HCT116 (cell line): ENCODE measurements around the gene GPS1. TPM values are rescaled to one million over a fixed set of nuclear protein-coding genes. Genes with fewer than 3 reads are reported as not detected.

ENCODE experiments used
- ATAC-seq: fragments of 200-7000 bp; cut with Tn5 transposase; 2 replicates; pipeline ENCODE4 v1.9.1; 2020; ENCODE audit warnings: mild to moderate bottlenecking, moderate library complexity
- BruUV-seq: library from RNA; stranded (reverse); fragments of 400-500 nt; replicated peaks from 2 replicates; lab custom pipeline; 2021; lab: Mats Ljungman, UMichigan
- CTCF ChIA-PET: fragments of 300-600 bp; sonication (Branson Sonifier 250); formaldehyde crosslinking; loops from one replicate; lab custom pipeline; 2021; ENCODE audit warnings: antibody characterized with exemption; lab: Charles Lee
- POLR2A ChIA-PET: fragments of 300-600, 350-600 bp; sonication (Branson Sonifier 250); formaldehyde crosslinking; loops from one replicate; lab custom pipeline; 2021; ENCODE audit warnings: antibody characterized with exemption; lab: Charles Lee
- RAD21 ChIA-PET, 2 experiments: fragments of 300-600 bp; sonication (Branson Sonifier 250); formaldehyde crosslinking; loops; one replicate each; lab custom pipeline; 2023; ENCODE audit warnings: low total read pairs in 2 of 2; ENCODE audit not compliant: uncharacterized antibody in 2 of 2, unreplicated experiment in 2 of 2, low non-redundant PET in 1 of 2; lab: Charles Lee
- DNase-seq: peaks from one replicate; pipeline ENCODE4 v3.0.0-alpha.2; 2010; ENCODE audit warnings: low read depth, low spot score
- H2AFZ ChIP-seq: fragments of 200-600 bp; shearing (Covaris generic), sonication (generic); 2 replicates; pipeline ENCODE4 v1.6.1; 2017; ENCODE audit warnings: low read depth, mixed run types, mixed read lengths, antibody characterized with exemption, low read length; ENCODE audit not compliant: poor library complexity, severe bottlenecking
- H3K27ac ChIP-seq: 2 replicates; pipeline ENCODE4 v1.5.1; 2012; ENCODE audit warnings: low read depth, low read length
- H3K27me3 ChIP-seq: fragments of 200-600 bp; sonication (generic); 2 replicates; pipeline ENCODE4 v1.6.1; 2016; ENCODE audit warnings: mixed run types, low read length, mixed read lengths; ENCODE audit not compliant: insufficient read depth
- H3K36me3 ChIP-seq, 2 experiments: fragments of 200-500 bp in 1 of 2; fragments of 200-600 bp in 1 of 2; sonication (Bioruptor generic) in 1 of 2; sonication (generic) in 1 of 2; 2 replicates each; pipeline versions ENCODE4 v1.5.1 to v1.6.1; 2014 to 2016; ENCODE audit warnings: low read length in 2 of 2, inconsistent platforms in 1 of 2, mixed read lengths in 1 of 2, mixed run types in 1 of 2; ENCODE audit not compliant: insufficient read depth in 2 of 2, control insufficient read depth in 1 of 2
- H3K4me1 ChIP-seq, 2 experiments: fragments of 200-600 bp in 1 of 2; sonication (generic) in 1 of 2; 2 replicates each; pipeline versions ENCODE4 v1.5.1 to v1.6.1; 2012 to 2017; ENCODE audit warnings: low read length in 2 of 2, inconsistent platforms in 1 of 2, mild to moderate bottlenecking in 1 of 2, mixed read lengths in 1 of 2, mixed run types in 1 of 2, moderate library complexity in 1 of 2; ENCODE audit not compliant: insufficient read depth in 2 of 2, control insufficient read depth in 1 of 2
- H3K4me2 ChIP-seq: fragments of 200-600 bp; sonication (generic); 2 replicates; pipeline ENCODE4 v1.6.1; 2017; ENCODE audit warnings: mixed run types, low read length, mixed read lengths
- H3K4me3 ChIP-seq, 2 experiments: fragments of 200-600 bp in 1 of 2; sonication (generic) in 1 of 2; replicated peaks in 1 of 2; 2 replicates each; pipeline ENCODE4 v1.5.1; 2011 to 2016; ENCODE audit warnings: low read length in 2 of 2, control low read depth in 1 of 2, low read depth in 1 of 2, mild to moderate bottlenecking in 1 of 2, mixed read lengths in 1 of 2, mixed run types in 1 of 2
- H3K79me2 ChIP-seq: fragments of 200-600 bp; sonication (generic); 2 replicates; pipeline ENCODE4 v1.6.1; 2017; ENCODE audit warnings: mild to moderate bottlenecking, mixed run types, low read length, moderate library complexity, mixed read lengths; ENCODE audit not compliant: insufficient read depth
- H3K9ac ChIP-seq: fragments of 200-600 bp; sonication (generic); 2 replicates; pipeline ENCODE4 v1.6.1; 2016; ENCODE audit warnings: low read length, mixed read lengths
- H3K9me2 ChIP-seq: fragments of 200-600 bp; sonication (generic), shearing (Covaris generic); 2 replicates; pipeline ENCODE4 v1.6.1; 2017; ENCODE audit warnings: mixed run types, mild to moderate bottlenecking, moderate library complexity; ENCODE audit not compliant: insufficient read depth
- H3K9me3 ChIP-seq, 2 experiments: fragments of 200-500 bp in 1 of 2; fragments of 200-600 bp in 1 of 2; sonication (Bioruptor generic) in 1 of 2; sonication (generic) in 1 of 2; 2 replicates each; pipeline ENCODE4 v1.6.1; 2014 to 2017; ENCODE audit warnings: low read length in 2 of 2, mixed read lengths in 2 of 2, inconsistent platforms in 1 of 2, low read depth in 1 of 2, mild to moderate bottlenecking in 1 of 2, mixed run types in 1 of 2, moderate library complexity in 1 of 2; ENCODE audit not compliant: control insufficient read depth in 1 of 2, insufficient read depth in 1 of 2
- H4K20me1 ChIP-seq: fragments of 200-600 bp; sonication (generic), shearing (Covaris generic); 2 replicates; pipeline ENCODE4 v1.6.1; 2017; ENCODE audit warnings: mixed run types, mild to moderate bottlenecking, moderate library complexity; ENCODE audit not compliant: insufficient read depth
- CBX3 ChIP-seq: IDR thresholded peaks from 2 replicates; pipeline ENCODE4 v1.6.1; 2012; ENCODE audit warnings: low read depth
- CEBPB ChIP-seq: IDR thresholded peaks from 2 replicates; pipeline ENCODE4 v1.6.1; 2012; ENCODE audit warnings: low read depth
- EGR1 ChIP-seq: IDR thresholded peaks from 2 replicates; pipeline ENCODE4 v1.6.1; 2012; ENCODE audit warnings: low read depth
- EZH2 ChIP-seq: fragments of 200-600 bp; sonication (generic); IDR thresholded peaks from 2 replicates; pipeline ENCODE4 v1.6.1; 2017; ENCODE audit warnings: antibody characterized with exemption, mixed run types
- POLR2AphosphoS5 ChIP-seq: IDR thresholded peaks from 2 replicates; pipeline ENCODE4 v1.6.1; 2011; ENCODE audit warnings: mild to moderate bottlenecking, low read depth, low read length, moderate library complexity
- RAD21 ChIP-seq: IDR thresholded peaks from 2 replicates; pipeline ENCODE4 v1.6.1; 2012; ENCODE audit warnings: low read depth, mild to moderate bottlenecking
- SIN3A ChIP-seq: IDR thresholded peaks from 2 replicates; pipeline ENCODE4 v1.6.1; 2012; ENCODE audit warnings: low read depth
- TCF7L2 ChIP-seq: IDR thresholded peaks from 2 replicates; pipeline ENCODE4 v1.7.0; 2011; ENCODE audit warnings: borderline replicate concordance, inconsistent platforms; ENCODE audit not compliant: insufficient read depth, insufficient read length; ENCODE audit errors: extremely low read depth
- ZFX ChIP-seq: fragments of 450-650 bp; IDR thresholded peaks from 2 replicates; pipeline ENCODE4 v1.6.1; 2017
- intact Hi-C: fragments of 100-400 bp; cut with micrococcal nuclease; formaldehyde crosslinking; loops from 2 replicates; pipeline ENCODE4 v1.10.0; 2022
- total RNA-seq: library from RNA; stranded (reverse); gene quantifications from one replicate; pipeline ENCODE4 v1.2.1, GENCODE V29; 2021; ENCODE audit not compliant: unreplicated experiment
- TF ChIP-seq, protein P1 (sequence below): IDR thresholded peaks from 2 replicates; pipeline ENCODE4 v1.6.1; 2012

Gene GPS1
- total RNA-seq, 1 experiment from 2014 or later: 205 TPM

DNA sequence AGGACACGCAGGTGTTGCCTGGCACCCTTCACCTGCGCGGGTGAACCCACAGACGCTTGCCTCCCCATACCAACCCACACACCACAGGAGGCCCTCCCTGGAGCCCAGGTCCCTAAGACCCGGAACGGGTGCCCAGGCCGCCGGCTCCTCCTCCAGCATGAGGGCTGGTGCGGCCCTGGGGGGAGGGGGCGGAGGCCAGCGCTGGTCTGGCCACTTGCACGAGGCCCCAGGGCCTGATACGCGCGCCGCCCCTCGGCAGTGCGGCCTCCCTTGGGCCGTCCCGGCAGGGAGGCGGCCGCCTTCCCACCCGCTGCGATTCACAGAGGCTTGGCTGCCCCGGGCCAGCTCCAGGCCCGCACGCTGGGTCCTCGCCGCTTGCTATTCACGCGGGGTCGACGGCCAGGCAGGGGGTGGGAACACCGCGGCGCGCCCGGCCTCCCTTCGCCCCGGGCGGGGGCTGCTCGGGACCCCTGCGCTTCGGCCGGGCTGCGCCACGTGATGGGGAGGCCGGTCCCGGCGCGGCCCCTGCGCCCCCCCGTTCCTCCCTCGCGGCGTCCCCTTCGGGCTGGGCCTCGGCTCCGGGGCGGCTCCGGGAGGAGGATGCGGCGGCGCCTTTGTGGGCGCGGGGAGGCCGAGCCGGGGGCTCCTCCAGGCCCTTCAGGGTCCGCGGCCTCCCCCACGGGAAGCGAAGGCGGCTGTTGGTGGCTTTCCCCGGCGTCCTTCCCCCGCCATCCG lies 45.7 kb downstream of the GPS1 start:
- BruUV-seq: no TSS peak
- peak overlapping the region; percentile 96 for H3K9ac ChIP-seq
- TF ChIP-seq ZFX (peak; percentile 99; the same call in 1 of the 2 replicates), CEBPB (no peak), RAD21 (no peak), EZH2 (no peak), EGR1 (no peak), POLR2AphosphoS5 (peak; percentile 39), TCF7L2 (no peak), SIN3A (no peak), CBX3 (no peak)
- TF ChIP-seq, protein P1, sequence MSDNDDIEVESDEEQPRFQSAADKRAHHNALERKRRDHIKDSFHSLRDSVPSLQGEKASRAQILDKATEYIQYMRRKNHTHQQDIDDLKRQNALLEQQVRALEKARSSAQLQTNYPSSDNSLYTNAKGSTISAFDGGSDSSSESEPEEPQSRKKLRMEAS: no peak; the same call in 1 of the 2 replicates
- TF ChIP-seq, all 23 proteins: peak for 2
- Histone ChIP-seq H3K9me3 (no peaks in the 10 kb centered on the region), H3K9me2 (no peaks in the 10 kb centered on the region), H3K4me1 (peaks cover 21 to 50% of the 10 kb centered on the region in 2 experiments), H3K27me3 (no peaks in the 10 kb centered on the region), H4K20me1 (peaks cover 5% of the 10 kb centered on the region; the same call in 1 of the 2 replicates), H3K4me3 (peak overlapping the region; percentile 82 to 93), H3K4me2 (peak overlapping the region; percentile 94), H3K79me2 (peaks cover 64% of the 10 kb centered on the region), H3K27ac (peak overlapping the region; percentile 99), H3K36me3 (peaks cover 35 to 56% of the 10 kb centered on the region in 2 experiments), H2AFZ (no peak overlapping the region)
- ChIA-PET CTCF (interaction anchor here (1.0 to 1.5 kb wide), 4 partner anchors 9 to 109 kb away, joined by 3 to 9 read pairs (median 4); partner anchors contain the start of genes DCXR and RAC3), RAD21 (no interaction called here), POLR2A (interaction anchor here (0.5 to 1.9 kb wide), 6 partner anchors 9 to 195 kb away, joined by 4 to 11 read pairs (median 4); partner anchors contain the start of gene DCXR)
- intact Hi-C loops: no loop called here
- no peak for DNase-seq
- peak; percentile 1; the same call in 1 of the 2 replicates for ATAC-seq
